Femur (tissue), 1 donor: ENCODE results near the gene ADCY2.

ENCODE experiments used
- DNase-seq: peaks from one replicate; pipeline ENCODE4 v3.0.0-alpha.2; 2017

ADCY2 gene

GRCh38 chr5:7849681-7850394 is 453.9 kb downstream of the ADCY2 start:
- peak; percentile 36 for DNase-seq

GRCh38 chr5:7850395-7851239 is 454.7 kb downstream of the ADCY2 start, which contains the start of gene CFAP90:
Gene CFAP90, minus strand, starts transcription at chr5:7851133. Its CDS starts 112 bp downstream, at chr5:7851021.
- peak; percentile 83 for DNase-seq

- no peak for DNase-seq
Observed at GRCh38 chr5:7851240-7851592, 455.3 kb downstream of the ADCY2 start.

GRCh38 chr5:7851617-7852289 is 455.8 kb downstream of the ADCY2 start:
- DNase-seq, result no peak

GRCh38 chr5:7852542-7852941 is 456.6 kb downstream of the ADCY2 start:
- no peak for DNase-seq

GRCh38 chr5:7852988-7853387 is 457.1 kb downstream of the ADCY2 start:
- no peak for DNase-seq

GRCh38 chr5:7855611-7856010 is 459.7 kb downstream of the ADCY2 start:
- no peak for DNase-seq

- DNase-seq, result no peak
Observed at GRCh38 chr5:7856855-7857254, 460.9 kb downstream of the ADCY2 start.

- no peak for DNase-seq
Observed at GRCh38 chr5:7857361-7857760, 461.4 kb downstream of the ADCY2 start.

GRCh38 chr5:7857926-7858632 is 462.1 kb downstream of the ADCY2 start:
- no peak for DNase-seq

- DNase-seq, result no peak
Observed at GRCh38 chr5:7866196-7866595, 470.3 kb downstream of the ADCY2 start.

- DNase-seq, result no peak
Observed at GRCh38 chr5:7867260-7867659, 471.3 kb downstream of the ADCY2 start.

- no peak for DNase-seq
Observed at GRCh38 chr5:7868427-7868772, 472.5 kb downstream of the ADCY2 start.

- DNase-seq, result peak; percentile 96
Observed at GRCh38 chr5:7868773-7869473, 473.0 kb downstream of the ADCY2 start, which contains the start of the genes FASTKD3 and MTRR. Gene FASTKD3, minus strand, starts transcription at chr5:7869031. Its CDS starts 948 bp downstream, at chr5:7868083. Gene MTRR, plus strand, starts transcription at chr5:7869148. Its CDS starts 1,647 bp downstream, at chr5:7870795.

- no peak for DNase-seq
Observed at GRCh38 chr5:7869474-7870136, 473.7 kb downstream of the ADCY2 start.

- no peak for DNase-seq
Observed at GRCh38 chr5:7871653-7872052, 475.7 kb downstream of the ADCY2 start.

- DNase-seq, result no peak
Observed at GRCh38 chr5:7872517-7873130, 476.7 kb downstream of the ADCY2 start.

- no peak for DNase-seq
Observed at GRCh38 chr5:7873216-7873615, 477.3 kb downstream of the ADCY2 start.

- no peak for DNase-seq
Observed at GRCh38 chr5:7874639-7875038, 478.7 kb downstream of the ADCY2 start.

- DNase-seq, result no peak
Observed at GRCh38 chr5:7875151-7875550, 479.2 kb downstream of the ADCY2 start.

GRCh38 chr5:7876867-7877266 is 480.9 kb downstream of the ADCY2 start:
- DNase-seq, result no peak
